ENCODE results near the gene OLFM2. TPM values are rescaled to one million over a fixed set of nuclear protein-coding genes. Genes with fewer than 3 reads are reported as not detected.

OLFM2 gene
- total and polyA plus RNA-seq, 2 donors from 2014 or later, result 2.1 to 5.4 TPM

DNA sequence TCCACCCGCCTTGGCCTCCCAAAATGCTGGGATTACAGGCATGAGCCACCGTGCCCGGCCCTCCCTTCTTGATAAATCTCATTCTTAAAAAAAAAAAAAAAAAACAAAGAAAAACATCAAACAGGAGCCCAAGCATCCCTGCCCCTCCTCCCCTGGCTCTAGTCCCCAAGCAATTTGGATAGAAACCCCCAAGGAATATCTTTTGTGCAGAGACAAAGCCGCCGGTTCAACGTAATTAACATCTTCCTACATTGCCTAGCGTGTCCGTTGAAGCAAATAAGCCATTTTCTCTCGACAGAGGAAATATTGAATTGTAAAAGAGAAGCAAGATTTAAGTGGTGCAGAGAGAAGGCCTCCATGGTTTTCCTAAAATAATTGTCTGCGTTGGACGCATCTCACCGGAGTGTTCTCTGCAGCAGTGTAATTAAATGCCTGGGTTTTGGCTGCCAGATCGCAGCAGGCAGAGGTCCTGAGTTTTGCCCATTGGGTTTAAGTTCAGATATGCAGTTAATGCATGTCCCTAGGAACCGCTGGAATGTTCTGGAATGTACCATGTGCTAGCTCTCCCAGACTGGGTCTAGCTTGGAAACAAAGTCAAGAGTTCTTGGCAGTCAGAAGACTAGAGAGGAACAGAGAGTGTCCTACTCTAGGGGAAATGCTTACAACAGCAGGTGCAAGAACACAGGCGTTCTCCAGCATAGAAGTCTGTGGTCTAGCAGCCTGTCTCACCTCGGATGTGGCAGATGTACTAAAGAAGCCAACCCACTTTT lies 70.4 kb downstream of the OLFM2 start:
- Histone ChIP-seq H3K9me3 (ENCODE audit: control insufficient read depth in 2 of 3, insufficient read depth in 1 of 3, low read length in 3 of 3) (no peaks in the 10 kb centered on the region), H3K4me3 (ENCODE audit: low read length in 3 of 3) (no peak overlapping the region), H3K9ac (ENCODE audit: low read length in 3 of 3) (no peak overlapping the region), H3K36me3 (ENCODE audit: control insufficient read depth in 2 of 3, insufficient read depth in 3 of 3, low read length in 3 of 3) (no peaks in the 10 kb centered on the region), H3K4me1 (ENCODE audit: control insufficient read depth in 2 of 3, insufficient read depth in 2 of 3, low read depth in 1 of 3, low read length in 3 of 3) (no peaks in the 10 kb centered on the region), H3K27ac (ENCODE audit: low read depth in 2 of 2, low read length in 2 of 2) (no peak overlapping the region), H3K27me3 (ENCODE audit: control insufficient read depth, insufficient read depth, low read length) (no peaks in the 10 kb centered on the region)
- DNase-seq (no peak), FAIRE-seq (no peak)
- intact Hi-C loops (cut with DNase I), result no loop called here
- TF ChIP-seq, protein P1, sequence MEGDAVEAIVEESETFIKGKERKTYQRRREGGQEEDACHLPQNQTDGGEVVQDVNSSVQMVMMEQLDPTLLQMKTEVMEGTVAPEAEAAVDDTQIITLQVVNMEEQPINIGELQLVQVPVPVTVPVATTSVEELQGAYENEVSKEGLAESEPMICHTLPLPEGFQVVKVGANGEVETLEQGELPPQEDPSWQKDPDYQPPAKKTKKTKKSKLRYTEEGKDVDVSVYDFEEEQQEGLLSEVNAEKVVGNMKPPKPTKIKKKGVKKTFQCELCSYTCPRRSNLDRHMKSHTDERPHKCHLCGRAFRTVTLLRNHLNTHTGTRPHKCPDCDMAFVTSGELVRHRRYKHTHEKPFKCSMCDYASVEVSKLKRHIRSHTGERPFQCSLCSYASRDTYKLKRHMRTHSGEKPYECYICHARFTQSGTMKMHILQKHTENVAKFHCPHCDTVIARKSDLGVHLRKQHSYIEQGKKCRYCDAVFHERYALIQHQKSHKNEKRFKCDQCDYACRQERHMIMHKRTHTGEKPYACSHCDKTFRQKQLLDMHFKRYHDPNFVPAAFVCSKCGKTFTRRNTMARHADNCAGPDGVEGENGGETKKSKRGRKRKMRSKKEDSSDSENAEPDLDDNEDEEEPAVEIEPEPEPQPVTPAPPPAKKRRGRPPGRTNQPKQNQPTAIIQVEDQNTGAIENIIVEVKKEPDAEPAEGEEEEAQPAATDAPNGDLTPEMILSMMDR (IDR thresholded peaks at IDR 0.05; ENCODE audit: borderline replicate concordance, extremely low read depth, insufficient read depth), result no peak

DNA sequence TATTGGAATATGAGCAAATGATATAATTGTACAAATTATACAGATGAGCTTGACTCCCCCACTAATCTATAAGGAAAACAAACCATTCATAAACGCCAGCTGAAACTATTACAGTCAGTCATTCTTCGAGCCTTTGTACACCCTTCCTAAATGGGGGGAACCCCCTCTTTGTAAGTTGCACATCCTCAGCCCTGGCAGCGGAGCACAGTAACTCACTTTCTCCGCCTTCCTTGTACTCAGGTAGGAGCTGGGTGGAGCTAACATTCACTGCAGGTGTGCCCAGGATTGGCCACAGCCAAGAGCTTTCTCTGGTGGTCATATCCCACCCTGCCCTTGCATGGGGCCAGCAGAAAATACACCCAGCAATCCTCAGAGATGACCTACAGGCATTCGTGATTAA lies 72.6 kb downstream of the OLFM2 start:
- Histone ChIP-seq H3K4me3 (ENCODE audit: low read length in 3 of 3) (no peak overlapping the region), H3K27me3 (ENCODE audit: control insufficient read depth, insufficient read depth, low read length) (no peaks in the 10 kb centered on the region), H3K9ac (ENCODE audit: low read length in 3 of 3) (no peak overlapping the region), H3K36me3 (ENCODE audit: control insufficient read depth in 2 of 3, insufficient read depth in 3 of 3, low read length in 3 of 3) (no peaks in the 10 kb centered on the region), H3K27ac (ENCODE audit: low read depth in 2 of 2, low read length in 2 of 2) (no peak overlapping the region), H3K4me1 (ENCODE audit: control insufficient read depth in 2 of 3, insufficient read depth in 2 of 3, low read depth in 1 of 3, low read length in 3 of 3) (no peaks in the 10 kb centered on the region), H3K9me3 (ENCODE audit: control insufficient read depth in 2 of 3, insufficient read depth in 1 of 3, low read length in 3 of 3) (no peaks in the 10 kb centered on the region)
- intact Hi-C loops (cut with DNase I), result no loop called here
- FAIRE-seq (no peak), DNase-seq (no peak)
- TF ChIP-seq, protein P1 (IDR thresholded peaks at IDR 0.05; ENCODE audit: borderline replicate concordance, extremely low read depth, insufficient read depth), result no peak

DNA sequence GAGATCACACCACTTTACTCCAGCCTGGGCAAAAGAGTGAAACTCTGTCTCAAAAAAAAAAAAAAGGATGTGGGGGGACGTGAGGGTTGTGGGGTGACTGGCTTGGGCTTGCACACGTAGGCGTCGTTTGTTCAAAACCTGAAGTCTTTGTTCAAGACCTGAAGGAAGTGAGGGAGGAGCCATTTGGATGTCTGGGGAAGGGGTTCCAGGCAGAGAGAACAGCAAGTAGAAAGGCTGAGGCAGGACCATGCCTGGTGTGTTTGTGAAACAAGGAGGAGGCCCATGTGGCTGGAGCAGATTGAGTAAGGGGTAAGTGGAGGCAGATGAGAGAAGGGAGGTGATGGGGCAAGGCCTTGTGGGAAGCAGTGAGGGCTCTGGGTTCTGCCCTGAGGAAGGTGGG lies 73.4 kb downstream of the OLFM2 start:
- Histone ChIP-seq H3K27me3 (ENCODE audit: control insufficient read depth, insufficient read depth, low read length) (no peaks in the 10 kb centered on the region), H3K9me3 (ENCODE audit: control insufficient read depth in 2 of 3, insufficient read depth in 1 of 3, low read length in 3 of 3) (no peaks in the 10 kb centered on the region), H3K4me1 (ENCODE audit: control insufficient read depth in 2 of 3, insufficient read depth in 2 of 3, low read depth in 1 of 3, low read length in 3 of 3) (no peaks in the 10 kb centered on the region), H3K27ac (ENCODE audit: low read depth in 2 of 2, low read length in 2 of 2) (no peak overlapping the region), H3K36me3 (ENCODE audit: control insufficient read depth in 2 of 3, insufficient read depth in 3 of 3, low read length in 3 of 3) (no peaks in the 10 kb centered on the region), H3K4me3 (ENCODE audit: low read length in 3 of 3) (no peak overlapping the region), H3K9ac (ENCODE audit: low read length in 3 of 3) (no peak overlapping the region)
- FAIRE-seq (no peak), DNase-seq (no peak)
- TF ChIP-seq, protein P1 (IDR thresholded peaks at IDR 0.05; ENCODE audit: borderline replicate concordance, extremely low read depth, insufficient read depth), result no peak
- intact Hi-C loops (cut with DNase I), result no loop called here
